Activated T-helper 1 cell treated with Interleukin-2 at 50 U/mL for 16 hours (primary cell): ENCODE measurements around the gene NPB.

Experiments
- DNase-seq: peaks from one replicate; pipeline ENCODE4 v3.0.0-alpha.2; 2020; ENCODE audit warnings: low read depth

NPB gene

GRCh38 chr17:81941484-81942166 is 39.6 kb downstream of the NPB start:
- no peak for DNase-seq

- DNase-seq, result no peak
These were observed 40.1 kb downstream of the NPB start for GRCh38 chr17:81942167-81942553.

DNA sequence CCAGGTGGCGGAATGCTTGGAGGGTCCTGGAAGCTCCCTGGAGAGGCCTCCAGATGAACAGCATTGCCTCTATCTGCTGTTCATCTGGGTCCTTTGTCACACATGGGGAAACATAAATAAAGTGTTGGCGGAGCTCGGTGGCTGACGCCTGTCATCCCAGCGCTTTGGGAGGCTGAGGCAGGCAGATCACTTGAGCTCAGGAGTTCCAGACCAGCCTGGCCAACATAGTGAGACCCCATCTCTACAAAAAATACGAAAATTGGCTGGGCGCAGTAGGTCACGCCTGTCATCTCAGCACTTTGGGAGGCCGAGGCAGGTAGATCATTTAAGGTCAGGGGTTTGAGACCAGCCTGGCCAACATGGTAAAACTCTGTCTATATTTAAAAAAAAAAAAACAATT is 42.8 kb downstream of the NPB start:
- DNase-seq, result no peak

DNA sequence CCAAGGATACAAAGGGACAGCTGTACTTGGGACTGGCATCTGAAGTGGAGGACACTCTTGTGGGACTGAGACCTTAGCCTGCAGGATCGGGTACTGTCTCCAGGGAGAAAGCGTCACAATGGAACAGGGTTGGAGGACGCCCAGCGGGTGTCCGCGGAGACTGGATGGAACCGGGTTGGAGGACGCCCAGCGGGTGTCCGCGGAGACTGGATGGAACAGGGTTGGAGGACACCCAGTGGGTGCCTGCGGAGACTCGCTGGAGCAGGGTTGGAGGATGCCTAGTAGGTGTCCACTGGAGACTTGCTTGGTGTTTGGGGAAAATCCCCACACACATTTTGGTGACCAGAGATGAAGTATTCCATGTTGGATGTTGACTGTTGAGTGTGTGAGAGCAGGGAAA is 45.2 kb downstream of the NPB start, which contains the start of gene MYADML2:
Gene MYADML2 (minus strand): TSS at position 45 of the 400 bp plus-strand sequence. CDS start 5,492 bp downstream, outside the sequence.
- DNase-seq, result no peak

DNA sequence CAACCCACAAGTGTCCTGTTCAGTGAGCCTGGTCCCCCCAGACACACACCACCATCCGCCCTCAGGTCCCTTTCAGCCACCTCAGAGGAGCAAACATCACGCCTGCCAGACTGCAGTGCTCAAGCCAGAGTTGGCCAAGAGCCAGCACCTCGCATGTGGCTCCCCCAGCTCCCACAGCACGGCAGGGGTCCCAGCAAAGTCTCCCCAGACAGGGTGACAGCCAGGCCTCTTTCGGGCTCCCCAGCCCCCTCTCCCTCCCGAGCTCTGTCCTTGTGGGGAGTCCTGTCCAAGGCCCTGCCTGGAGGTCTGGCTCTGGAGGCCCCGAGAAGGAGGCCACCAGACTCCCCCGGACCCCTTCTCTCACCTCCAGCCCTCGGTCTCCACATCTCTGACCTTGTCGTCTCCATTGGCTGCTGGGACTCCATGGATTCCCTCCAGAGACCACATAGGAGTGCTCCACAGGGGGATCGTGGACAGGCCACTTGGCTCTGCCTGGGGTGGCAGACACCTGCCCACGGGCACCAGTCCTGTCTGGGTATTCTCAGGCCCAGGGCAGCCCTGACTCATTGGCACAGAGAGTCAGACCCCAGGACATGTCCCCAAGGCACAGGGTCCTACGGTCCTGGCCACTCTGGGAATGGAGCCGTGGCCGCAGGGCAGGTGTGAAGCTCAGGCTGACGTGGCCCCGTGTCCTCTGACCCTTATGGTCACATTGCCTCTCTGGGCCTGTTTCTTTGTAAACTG is 46.8 kb downstream of the NPB start:
- DNase-seq, result no peak

- DNase-seq, result no peak
These were observed 48.5 kb downstream of the NPB start for GRCh38 chr17:81950501-81950900.

GRCh38 chr17:81951785-81952684 is 50.0 kb downstream of the NPB start:
- DNase-seq, result no peak
